GM12878 (cell line): ENCODE measurements around the gene ZNF526. TPM values are rescaled to one million over a fixed set of nuclear protein-coding genes. Genes with fewer than 3 reads are reported as not detected.

Experiments used
- CREB1 ChIP-seq: IDR thresholded peaks from 2 replicates; pipeline ENCODE4 v1.6.1; 2012; ENCODE audit warnings: low read depth, mild to moderate bottlenecking, inconsistent platforms
- CREM ChIP-seq: IDR thresholded peaks from 2 replicates; pipeline ENCODE4 v1.6.1; 2014; ENCODE audit warnings: antibody characterized with exemption, low read depth
- DPF2 ChIP-seq: fragments of 450-650 bp; IDR thresholded peaks from 2 replicates; pipeline ENCODE4 v1.6.1; 2017; ENCODE audit warnings: mild to moderate bottlenecking
- NRF1 ChIP-seq: conservative IDR thresholded peaks from 2 replicates; pipeline ENCODE4 v1.6.1; 2011; ENCODE audit warnings: mild to moderate bottlenecking, low read depth, low read length, improper control_type of control experiment
- PAX8 ChIP-seq: fragments of 450-650 bp; IDR thresholded peaks from 2 replicates; pipeline ENCODE4 v1.6.1; 2017; ENCODE audit warnings: mild to moderate bottlenecking, moderate library complexity
- POLR2A ChIP-seq: IDR thresholded peaks from 2 replicates; pipeline ENCODE4 v1.6.1; 2011; ENCODE audit warnings: low read depth, mild to moderate bottlenecking, low read length
- POLR2AphosphoS2 ChIP-seq: IDR thresholded peaks from 2 replicates; pipeline ENCODE4 v1.6.1; 2011; ENCODE audit warnings: low read depth, mild to moderate bottlenecking, low read length, improper control_type of control experiment, moderate library complexity
- POLR2AphosphoS5 ChIP-seq: IDR thresholded peaks from 2 replicates; pipeline ENCODE4 v1.6.1; 2011; ENCODE audit warnings: mild to moderate bottlenecking, low read length, inconsistent platforms
- SMAD1 ChIP-seq: fragments of 450-650 bp; IDR thresholded peaks from 2 replicates; pipeline ENCODE4 v1.6.1; 2018; ENCODE audit warnings: mild to moderate bottlenecking, low read depth; ENCODE audit not compliant: partially characterized antibody
- SMAD5 ChIP-seq: IDR thresholded peaks from 2 replicates; pipeline ENCODE4 v1.6.1; 2016; ENCODE audit warnings: antibody characterized with exemption, low read depth
- TAF1 ChIP-seq: IDR thresholded peaks from 2 replicates; pipeline ENCODE4 v1.6.1; 2011; ENCODE audit warnings: mild to moderate bottlenecking, low read depth, low read length, borderline replicate concordance
- polyA plus RNA-seq, 11 experiments: library from polyadenylated mRNA; depleted of rRNA in 4 of 11; unstranded in 6 of 11; stranded (reverse) in 5 of 11; fragments of >200 nt; fragmentation: Nextera tagmentation in 4 of 11; fragmentation: Illumina TruSeq in 1 of 11; extraction: Ambion mirVana in 4 of 11; extraction: Trizol in 1 of 11; gene quantifications; 1 replicate in 1 of 11; 2 replicates in 10 of 11; pipeline versions ENCODE4 v1.2.1 to v1.2.3, GENCODE V29; 2011 to 2016; ENCODE audit warnings: inconsistent platforms in 2 of 11, missing spikeins in 2 of 11, low read depth in 1 of 11
- total RNA-seq, 4 experiments: library from RNA; depleted of rRNA in 3 of 4; stranded (reverse); fragments of >200 nt in 3 of 4; fragmentation: Illumina TruSeq in 1 of 4; extraction: Trizol in 1 of 4; gene quantifications; 2 replicates each; pipeline versions ENCODE4 v1.2.1 to v1.2.3, GENCODE V29; 2013 to 2021
- TF ChIP-seq, protein P1 (sequence below): fragments of 450-650 bp; conservative IDR thresholded peaks from 2 replicates; pipeline ENCODE4 v1.6.1; 2017; ENCODE audit warnings: mild to moderate bottlenecking, moderate library complexity
- TF ChIP-seq, protein P2 (sequence below): IDR thresholded peaks from 2 replicates; pipeline ENCODE4 v1.6.1; 2012; ENCODE audit warnings: low read length, inconsistent platforms

ZNF526 gene
- total and polyA plus RNA-seq, 10 of the 15 experiments (the other 5 are each of a cell fraction or from before 2014, with no cell fraction given) = 1.8 to 18.3 (median 5.5) TPM

- TF ChIP-seq, protein P1, sequence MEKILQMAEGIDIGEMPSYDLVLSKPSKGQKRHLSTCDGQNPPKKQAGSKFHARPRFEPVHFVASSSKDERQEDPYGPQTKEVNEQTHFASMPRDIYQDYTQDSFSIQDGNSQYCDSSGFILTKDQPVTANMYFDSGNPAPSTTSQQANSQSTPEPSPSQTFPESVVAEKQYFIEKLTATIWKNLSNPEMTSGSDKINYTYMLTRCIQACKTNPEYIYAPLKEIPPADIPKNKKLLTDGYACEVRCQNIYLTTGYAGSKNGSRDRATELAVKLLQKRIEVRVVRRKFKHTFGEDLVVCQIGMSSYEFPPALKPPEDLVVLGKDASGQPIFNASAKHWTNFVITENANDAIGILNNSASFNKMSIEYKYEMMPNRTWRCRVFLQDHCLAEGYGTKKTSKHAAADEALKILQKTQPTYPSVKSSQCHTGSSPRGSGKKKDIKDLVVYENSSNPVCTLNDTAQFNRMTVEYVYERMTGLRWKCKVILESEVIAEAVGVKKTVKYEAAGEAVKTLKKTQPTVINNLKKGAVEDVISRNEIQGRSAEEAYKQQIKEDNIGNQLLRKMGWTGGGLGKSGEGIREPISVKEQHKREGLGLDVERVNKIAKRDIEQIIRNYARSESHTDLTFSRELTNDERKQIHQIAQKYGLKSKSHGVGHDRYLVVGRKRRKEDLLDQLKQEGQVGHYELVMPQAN = peak; percentile 70
- TF ChIP-seq, protein P2, sequence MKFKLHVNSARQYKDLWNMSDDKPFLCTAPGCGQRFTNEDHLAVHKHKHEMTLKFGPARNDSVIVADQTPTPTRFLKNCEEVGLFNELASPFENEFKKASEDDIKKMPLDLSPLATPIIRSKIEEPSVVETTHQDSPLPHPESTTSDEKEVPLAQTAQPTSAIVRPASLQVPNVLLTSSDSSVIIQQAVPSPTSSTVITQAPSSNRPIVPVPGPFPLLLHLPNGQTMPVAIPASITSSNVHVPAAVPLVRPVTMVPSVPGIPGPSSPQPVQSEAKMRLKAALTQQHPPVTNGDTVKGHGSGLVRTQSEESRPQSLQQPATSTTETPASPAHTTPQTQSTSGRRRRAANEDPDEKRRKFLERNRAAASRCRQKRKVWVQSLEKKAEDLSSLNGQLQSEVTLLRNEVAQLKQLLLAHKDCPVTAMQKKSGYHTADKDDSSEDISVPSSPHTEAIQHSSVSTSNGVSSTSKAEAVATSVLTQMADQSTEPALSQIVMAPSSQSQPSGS = no peak
- TF ChIP-seq SMAD5 (peak; percentile 45; the same call in 1 of the 2 replicates), CREM (peak; percentile 80), POLR2A (peak; percentile 89), TAF1 (peak; percentile 53; the same call in 1 of the 2 replicates), POLR2AphosphoS5 (peak; percentile 76; the same call in 1 of the 2 replicates), POLR2AphosphoS2 (0 out of 2 replicates have a peak, but pooled peaks have one; percentile 39), NRF1 (peak; percentile 9; the same call in 1 of the 2 replicates), PAX8 (no peak), SMAD1 (no peak), CREB1 (peak; percentile 94), DPF2 (peak; percentile 91)
Measured at GRCh38 chr19:42254850-42255765, 35.0 kb downstream of the ZNF526 start, which contains the start of gene ERF (continued).
